ENCODE measurements around the gene HPS3. TPM values are rescaled to one million over a fixed set of nuclear protein-coding genes. Genes with fewer than 3 reads are reported as not detected.
"Not testable (repeated sequence)": the region's sequence is repeated elsewhere in the genome, so short reads cannot be mapped to it uniquely, and the experiment has no call there.

Gene HPS3
- total RNA-seq, 2 experiments from 2014 or later: 16.4 to 18.2 TPM

GRCh38 chr3:149217347-149217746 lies 87.9 kb downstream of the HPS3 start:
- ATAC-seq (no peak), DNase-seq (no peak)
- Mint-ChIP-seq H3K4me3 (no peak overlapping the region), H3K9me3 (no peaks in the 10 kb centered on the region), H3K36me3 (ENCODE audit: low read depth) (no peaks in the 10 kb centered on the region), H3K27ac (no peak overlapping the region), H3K4me1 (ENCODE audit: low read depth) (no peaks in the 10 kb centered on the region), H3K27me3 (no peaks in the 10 kb centered on the region)
- no peak for TF ChIP-seq CTCF (IDR thresholded peaks at IDR 0.05)
- POLR2A ChIA-PET: no interaction called here
- CTCF ChIA-PET: no interaction called here
- intact Hi-C loops (cut with micrococcal nuclease): no loop called here

GRCh38 chr3:149219380-149220121 lies 90.1 kb downstream of the HPS3 start:
- H3K36me3 Mint-ChIP-seq (ENCODE audit: low read depth); POLR2A ChIA-PET; intact Hi-C loops (cut with micrococcal nuclease); H3K4me3 Mint-ChIP-seq; H3K27ac Mint-ChIP-seq; DNase-seq; H3K9me3 Mint-ChIP-seq; H3K27me3 Mint-ChIP-seq; ATAC-seq: not testable (repeated sequence)
- CTCF ChIA-PET: interaction anchor here (0.8 kb wide), 1 partner anchor 13 kb away, joined by 3 read pairs; no protein-coding TSS in a partner anchor
- H3K4me1 Mint-ChIP-seq (ENCODE audit: low read depth): peaks cover 10% of the 10 kb centered on the region

- no peak for TF ChIP-seq CTCF (IDR thresholded peaks at IDR 0.05)
- no peak for ATAC-seq
- intact Hi-C loops (cut with micrococcal nuclease): no loop called here
- H3K27ac Mint-ChIP-seq: no peak within 1 kb of the TSS
- peaks cover 2% of the 10 kb centered on the region for H3K9me3 Mint-ChIP-seq
- DNase-seq: no peak
- CTCF ChIA-PET: interaction anchor here (1.2 kb wide), 1 partner anchor 15 kb away, joined by 3 read pairs; no protein-coding TSS in a partner anchor
- POLR2A ChIA-PET: no interaction called here
- peaks cover 2% of the 10 kb centered on the region for H3K27me3 Mint-ChIP-seq
- H3K4me3 Mint-ChIP-seq: no peak within 1 kb of the TSS
- peaks cover 25% of the 10 kb centered on the region for H3K4me1 Mint-ChIP-seq (ENCODE audit: low read depth)
- peaks cover 2% of the 10 kb centered on the region for H3K36me3 Mint-ChIP-seq (ENCODE audit: low read depth)
These were observed 92.5 kb downstream of the HPS3 start, which contains the start of gene CP for GRCh38 chr3:149221783-149222517. Gene CP, minus strand, starts transcription at chr3:149221829. Its CDS starts 37 bp downstream, at chr3:149221792.

Other genes starting within 250 kb of the HPS3 start
- gene GYG1, start 138.1 kb upstream of the HPS3 start, total RNA-seq: 10 to 100 TPM; 16.0 to 18.3 TPM
- 10 to 100 TPM; 20.7 to 23.8 TPM for gene HLTF, start 43.1 kb upstream of the HPS3 start, total RNA-seq
- gene CP, start 92.2 kb downstream of the HPS3 start, total RNA-seq: not detected
- not detected for gene TM4SF18, start 204.0 kb downstream of the HPS3 start, total RNA-seq
- gene TM4SF1, start 248.0 kb downstream of the HPS3 start, total RNA-seq: not detected